K562 (cell line): ENCODE results near the gene ACADL. TPM values are rescaled to one million over a fixed set of nuclear protein-coding genes. Genes with fewer than 3 reads are reported as not detected.

Experiments used
- CREM ChIP-seq: IDR thresholded peaks from 2 replicates; pipeline ENCODE4 v1.6.1; 2014; ENCODE audit warnings: antibody characterized with exemption, low read depth
- FOS ChIP-seq: IDR thresholded peaks from 3 replicates; pipeline ENCODE4 v1.6.1; 2011; ENCODE audit not compliant: insufficient read length; ENCODE audit errors: extremely low read depth
- GABPB2 ChIP-seq: fragments of 250-450 bp; sonication (Bioruptor Pico); conservative IDR thresholded peaks from 2 replicates; pipeline ENCODE4 v1.5.1; 2021; ENCODE audit warnings: mild to moderate bottlenecking
- HNRNPL ChIP-seq: fragments of 200-400 bp; formaldehyde crosslinking; IDR thresholded peaks from 2 replicates; pipeline ENCODE4 v1.6.1; 2017; ENCODE audit warnings: low read depth, mild to moderate bottlenecking, low read length
- RBBP5 ChIP-seq: fragments of 200-600 bp; sonication (generic); IDR thresholded peaks from 2 replicates; pipeline ENCODE4 v1.6.1; 2012; ENCODE audit warnings: borderline replicate concordance, mild to moderate bottlenecking, low read length, control low read depth, inconsistent platforms; ENCODE audit not compliant: insufficient read depth, poor library complexity, severe bottlenecking
- U2AF1 ChIP-seq: fragments of 200-400 bp; formaldehyde crosslinking; optimal IDR thresholded peaks from 2 replicates; pipeline ENCODE3; 2017; ENCODE audit warnings: mild to moderate bottlenecking, low read depth, low read length, moderate library complexity
- ZC3H8 ChIP-seq: fragments of 450-650 bp; IDR thresholded peaks from 2 replicates; pipeline ENCODE4 v1.6.1; 2017
- ZNF507 ChIP-seq: conservative IDR thresholded peaks from 2 replicates; pipeline ENCODE4 v1.6.1; 2017; ENCODE audit warnings: missing genetic modification characterization, missing compliant biosample characterization
- polyA plus RNA-seq, 8 experiments: library from polyadenylated mRNA; depleted of rRNA in 4 of 8; stranded (reverse) in 5 of 8; unstranded in 3 of 8; fragments of >200 nt; fragmentation: Nextera tagmentation in 2 of 8; fragmentation: Illumina TruSeq in 1 of 8; extraction: Ambion mirVana in 2 of 8; extraction: Trizol in 1 of 8; gene quantifications; 2 replicates each; pipeline versions ENCODE4 v1.2.1 to v1.2.3, GENCODE V29; 2011 to 2014; ENCODE audit warnings: inconsistent platforms in 1 of 8, missing spikeins in 1 of 8
- total RNA-seq, 7 experiments: library from RNA; depleted of rRNA in 6 of 7; stranded (reverse); fragments of >200 nt in 6 of 7; fragmentation: Illumina TruSeq in 2 of 7; extraction: Trizol in 2 of 7; gene quantifications; 2 replicates each; pipeline versions ENCODE4 v1.2.1 to v1.2.3, GENCODE V29; 2011 to 2021; ENCODE audit warnings: low replicate concordance in 1 of 7
- TF ChIP-seq, protein P1 (sequence below): fragments of 250-450 bp; sonication (Bioruptor Pico); IDR thresholded peaks from 2 replicates; pipeline ENCODE4 v1.5.0; 2021
- TF ChIP-seq, protein P2 (sequence below): fragments of 450-650 bp; IDR thresholded peaks from 2 replicates; pipeline ENCODE4 v1.7.1; 2018; ENCODE audit warnings: mild to moderate bottlenecking, low read depth; ENCODE audit not compliant: partially characterized antibody
- TF ChIP-seq, protein P3 (sequence below): fragments of 250-450 bp; sonication (Bioruptor Pico); IDR thresholded peaks from 2 replicates; pipeline ENCODE4 v1.5.0; 2021
- TF ChIP-seq, protein P4 (sequence below): fragments of 250-450 bp; sonication (Bioruptor Pico); IDR thresholded peaks from 2 replicates; pipeline ENCODE4 v1.5.1; 2021; ENCODE audit warnings: mild to moderate bottlenecking
- TF ChIP-seq, protein P5 (sequence below), 2 experiments: fragments of 450-650 bp; IDR thresholded peaks; 2 replicates each; pipeline ENCODE4 v1.6.1; 2016
- TF ChIP-seq, protein P6 (sequence below): fragments of 250-450 bp; sonication (Bioruptor Pico); IDR thresholded peaks from 2 replicates; pipeline ENCODE4 v1.4.0; 2020

The ACADL gene
- total and polyA plus RNA-seq, 9 of the 15 experiments (the other 6 are each of a cell fraction or from before 2014, with no cell fraction given): 0.07 TPM; not detected in 8

DNA sequence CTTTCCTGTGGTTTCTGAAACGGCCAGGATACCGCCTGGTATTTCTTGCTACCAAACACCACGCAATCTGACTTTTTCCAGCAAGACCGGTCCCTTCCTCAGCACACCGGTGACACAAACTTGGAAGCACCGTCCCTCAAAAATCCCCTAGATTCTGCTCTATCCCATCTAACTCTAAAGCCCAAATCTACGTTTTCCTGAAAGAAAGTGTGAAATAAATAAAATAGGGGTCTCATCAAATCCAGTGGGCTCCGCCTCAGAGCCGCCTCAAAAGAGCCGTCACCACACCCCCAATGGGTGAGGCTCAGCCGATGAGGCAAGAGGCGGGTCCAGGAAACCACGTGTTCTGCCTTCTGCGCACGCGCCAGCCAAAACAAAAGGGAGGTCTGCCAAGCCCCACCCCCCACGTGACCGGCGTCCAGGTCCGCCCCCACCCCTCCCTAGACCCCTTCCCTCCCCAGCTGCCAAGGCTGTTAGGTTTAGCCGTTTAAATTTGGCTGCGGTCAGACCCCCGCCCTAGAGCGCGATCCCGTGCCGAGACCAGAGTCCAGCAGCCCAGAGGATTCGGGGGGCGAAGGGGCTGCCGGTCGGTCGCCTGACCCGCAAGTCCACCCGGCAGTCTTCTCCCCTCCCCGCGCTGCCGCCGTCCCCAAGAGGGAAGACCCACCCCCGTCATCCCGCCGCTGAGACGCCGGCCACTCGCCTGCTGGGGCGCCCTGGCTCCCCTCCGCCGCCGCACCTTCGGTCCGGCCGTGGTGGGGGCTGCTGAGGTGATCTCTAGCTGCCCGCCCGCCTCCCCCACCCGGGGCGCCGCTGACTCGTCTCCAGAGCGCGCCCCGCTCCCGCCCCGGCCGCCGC is 54.6 kb downstream of the ACADL start (continued):
- TF ChIP-seq, protein P1, sequence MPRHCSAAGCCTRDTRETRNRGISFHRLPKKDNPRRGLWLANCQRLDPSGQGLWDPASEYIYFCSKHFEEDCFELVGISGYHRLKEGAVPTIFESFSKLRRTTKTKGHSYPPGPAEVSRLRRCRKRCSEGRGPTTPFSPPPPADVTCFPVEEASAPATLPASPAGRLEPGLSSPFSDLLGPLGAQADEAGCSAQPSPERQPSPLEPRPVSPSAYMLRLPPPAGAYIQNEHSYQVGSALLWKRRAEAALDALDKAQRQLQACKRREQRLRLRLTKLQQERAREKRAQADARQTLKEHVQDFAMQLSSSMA (CRISPR knock-in tag): no peak
- no peak for TF ChIP-seq HNRNPL
- no peak for TF ChIP-seq GABPB2 (CRISPR knock-in tag)
- TF ChIP-seq ZC3H8: no peak
- no peak for TF ChIP-seq RBBP5
- TF ChIP-seq, protein P2, sequence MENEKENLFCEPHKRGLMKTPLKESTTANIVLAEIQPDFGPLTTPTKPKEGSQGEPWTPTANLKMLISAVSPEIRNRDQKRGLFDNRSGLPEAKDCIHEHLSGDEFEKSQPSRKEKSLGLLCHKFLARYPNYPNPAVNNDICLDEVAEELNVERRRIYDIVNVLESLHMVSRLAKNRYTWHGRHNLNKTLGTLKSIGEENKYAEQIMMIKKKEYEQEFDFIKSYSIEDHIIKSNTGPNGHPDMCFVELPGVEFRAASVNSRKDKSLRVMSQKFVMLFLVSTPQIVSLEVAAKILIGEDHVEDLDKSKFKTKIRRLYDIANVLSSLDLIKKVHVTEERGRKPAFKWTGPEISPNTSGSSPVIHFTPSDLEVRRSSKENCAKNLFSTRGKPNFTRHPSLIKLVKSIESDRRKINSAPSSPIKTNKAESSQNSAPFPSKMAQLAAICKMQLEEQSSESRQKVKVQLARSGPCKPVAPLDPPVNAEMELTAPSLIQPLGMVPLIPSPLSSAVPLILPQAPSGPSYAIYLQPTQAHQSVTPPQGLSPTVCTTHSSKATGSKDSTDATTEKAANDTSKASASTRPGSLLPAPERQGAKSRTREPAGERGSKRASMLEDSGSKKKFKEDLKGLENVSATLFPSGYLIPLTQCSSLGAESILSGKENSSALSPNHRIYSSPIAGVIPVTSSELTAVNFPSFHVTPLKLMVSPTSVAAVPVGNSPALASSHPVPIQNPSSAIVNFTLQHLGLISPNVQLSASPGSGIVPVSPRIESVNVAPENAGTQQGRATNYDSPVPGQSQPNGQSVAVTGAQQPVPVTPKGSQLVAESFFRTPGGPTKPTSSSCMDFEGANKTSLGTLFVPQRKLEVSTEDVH: no peak
- TF ChIP-seq, protein P3, sequence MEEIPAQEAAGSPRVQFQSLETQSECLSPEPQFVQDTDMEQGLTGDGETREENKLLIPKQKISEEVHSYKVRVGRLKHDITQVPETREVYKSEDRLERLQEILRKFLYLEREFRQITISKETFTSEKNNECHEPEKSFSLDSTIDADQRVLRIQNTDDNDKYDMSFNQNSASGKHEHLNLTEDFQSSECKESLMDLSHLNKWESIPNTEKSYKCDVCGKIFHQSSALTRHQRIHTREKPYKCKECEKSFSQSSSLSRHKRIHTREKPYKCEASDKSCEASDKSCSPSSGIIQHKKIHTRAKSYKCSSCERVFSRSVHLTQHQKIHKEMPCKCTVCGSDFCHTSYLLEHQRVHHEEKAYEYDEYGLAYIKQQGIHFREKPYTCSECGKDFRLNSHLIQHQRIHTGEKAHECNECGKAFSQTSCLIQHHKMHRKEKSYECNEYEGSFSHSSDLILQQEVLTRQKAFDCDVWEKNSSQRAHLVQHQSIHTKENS: no peak
- no peak for TF ChIP-seq FOS
- no peak for TF ChIP-seq ZNF507 (tag)
- TF ChIP-seq, protein P4, sequence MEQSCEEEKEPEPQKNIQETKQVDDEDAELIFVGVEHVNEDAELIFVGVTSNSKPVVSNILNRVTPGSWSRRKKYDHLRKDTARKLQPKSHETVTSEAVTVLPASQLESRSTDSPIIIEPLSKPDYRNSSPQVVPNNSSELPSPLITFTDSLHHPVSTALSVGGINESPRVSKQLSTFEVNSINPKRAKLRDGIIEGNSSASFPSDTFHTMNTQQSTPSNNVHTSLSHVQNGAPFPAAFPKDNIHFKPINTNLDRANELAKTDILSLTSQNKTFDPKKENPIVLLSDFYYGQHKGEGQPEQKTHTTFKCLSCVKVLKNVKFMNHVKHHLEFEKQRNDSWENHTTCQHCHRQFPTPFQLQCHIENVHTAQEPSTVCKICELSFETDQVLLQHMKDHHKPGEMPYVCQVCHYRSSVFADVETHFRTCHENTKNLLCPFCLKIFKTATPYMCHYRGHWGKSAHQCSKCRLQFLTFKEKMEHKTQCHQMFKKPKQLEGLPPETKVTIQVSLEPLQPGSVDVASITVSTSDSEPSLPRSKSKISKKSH (CRISPR knock-in tag): no peak
- TF ChIP-seq, protein P5, sequence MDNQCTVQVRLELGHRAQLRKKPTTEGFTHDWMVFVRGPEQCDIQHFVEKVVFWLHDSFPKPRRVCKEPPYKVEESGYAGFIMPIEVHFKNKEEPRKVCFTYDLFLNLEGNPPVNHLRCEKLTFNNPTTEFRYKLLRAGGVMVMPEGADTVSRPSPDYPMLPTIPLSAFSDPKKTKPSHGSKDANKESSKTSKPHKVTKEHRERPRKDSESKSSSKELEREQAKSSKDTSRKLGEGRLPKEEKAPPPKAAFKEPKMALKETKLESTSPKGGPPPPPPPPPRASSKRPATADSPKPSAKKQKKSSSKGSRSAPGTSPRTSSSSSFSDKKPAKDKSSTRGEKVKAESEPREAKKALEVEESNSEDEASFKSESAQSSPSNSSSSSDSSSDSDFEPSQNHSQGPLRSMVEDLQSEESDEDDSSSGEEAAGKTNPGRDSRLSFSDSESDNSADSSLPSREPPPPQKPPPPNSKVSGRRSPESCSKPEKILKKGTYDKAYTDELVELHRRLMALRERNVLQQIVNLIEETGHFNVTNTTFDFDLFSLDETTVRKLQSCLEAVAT (IDR thresholded peaks at IDR 0.05): no peak; a peak in 1 of 4 replicates
- TF ChIP-seq U2AF1: no peak
- no peak for TF ChIP-seq CREM
- TF ChIP-seq, protein P6, sequence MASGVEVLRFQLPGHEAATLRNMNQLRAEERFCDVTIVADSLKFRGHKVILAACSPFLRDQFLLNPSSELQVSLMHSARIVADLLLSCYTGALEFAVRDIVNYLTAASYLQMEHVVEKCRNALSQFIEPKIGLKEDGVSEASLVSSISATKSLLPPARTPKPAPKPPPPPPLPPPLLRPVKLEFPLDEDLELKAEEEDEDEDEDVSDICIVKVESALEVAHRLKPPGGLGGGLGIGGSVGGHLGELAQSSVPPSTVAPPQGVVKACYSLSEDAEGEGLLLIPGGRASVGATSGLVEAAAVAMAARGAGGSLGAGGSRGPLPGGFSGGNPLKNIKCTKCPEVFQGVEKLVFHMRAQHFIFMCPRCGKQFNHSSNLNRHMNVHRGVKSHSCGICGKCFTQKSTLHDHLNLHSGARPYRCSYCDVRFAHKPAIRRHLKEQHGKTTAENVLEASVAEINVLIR: no peak
